SIG-M5 treated with dmso at 0.1 percent for 504 hours (cell line): ENCODE measurements around the gene PGGT1B.

ENCODE experiments used
- DNase-seq: peaks from one replicate; lab custom pipeline; 2025; ENCODE audit not compliant: unreplicated experiment; lab: John Stamatoyannopoulos, UW

The PGGT1B gene

DNA sequence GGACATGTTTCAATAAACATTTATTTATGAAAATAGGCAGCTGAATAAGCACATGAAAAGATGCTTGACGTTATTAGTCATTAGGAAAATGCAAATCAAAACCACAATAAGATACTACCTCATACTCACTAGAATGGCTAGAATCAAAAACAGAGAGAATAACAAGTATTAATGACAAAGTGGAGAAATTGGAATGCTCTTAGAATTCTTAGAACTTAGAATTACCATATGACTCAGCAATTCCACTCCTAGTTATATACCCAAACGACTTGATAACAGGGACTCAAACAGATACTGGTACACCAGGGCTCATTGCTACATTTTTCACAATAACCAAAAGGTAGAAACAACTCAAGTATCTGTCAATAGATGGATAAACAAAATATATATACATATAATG, 77.9 kb downstream of the PGGT1B start:
- no peak for DNase-seq

DNA sequence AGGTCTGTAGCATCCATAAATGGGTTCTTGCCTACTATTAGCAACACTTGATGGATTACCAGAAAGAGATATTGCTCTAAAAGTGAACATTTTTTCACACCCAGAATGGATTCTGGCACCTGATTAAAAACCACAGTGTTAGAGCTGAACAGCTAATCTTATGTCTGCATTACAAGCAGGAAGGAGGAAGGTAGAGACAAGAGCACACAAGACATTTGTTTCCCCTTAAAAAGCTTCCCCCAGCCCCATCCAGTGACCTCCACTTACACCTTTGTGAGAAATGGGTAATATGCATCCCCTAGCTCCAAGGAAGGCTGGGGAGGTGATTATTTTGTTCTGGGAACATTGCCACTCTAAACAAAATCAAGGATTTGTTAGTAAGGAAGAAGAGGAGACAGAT, 80.9 kb downstream of the PGGT1B start:
- DNase-seq, result no peak

DNA sequence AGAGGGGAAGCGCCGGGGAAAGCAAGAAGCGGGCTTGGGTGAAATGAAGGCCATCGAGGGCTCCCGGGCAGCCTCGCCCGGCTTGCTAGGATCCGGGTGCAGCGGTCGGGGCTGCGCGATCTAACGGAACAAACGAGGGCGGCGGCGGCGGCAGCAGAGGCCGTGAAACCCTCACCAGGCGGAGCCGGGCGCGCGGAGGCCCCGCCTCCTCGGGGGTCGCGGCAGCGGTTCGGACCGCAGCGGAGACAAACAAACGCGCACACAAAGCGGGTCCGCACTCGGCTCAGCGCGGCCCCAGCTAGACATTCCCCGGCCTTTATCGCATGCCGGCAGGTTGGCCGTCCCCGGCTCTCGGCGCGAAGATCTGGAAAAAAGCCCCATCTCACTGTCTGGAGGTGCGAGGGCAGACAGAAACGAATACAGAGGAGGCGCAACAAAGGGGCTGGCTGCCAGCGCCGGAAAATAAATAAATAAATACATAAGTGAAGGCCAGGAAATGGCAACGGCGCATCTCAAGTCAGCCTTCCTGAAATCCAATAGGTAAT, 82.4 kb downstream of the PGGT1B start:
- DNase-seq, result no peak

DNA sequence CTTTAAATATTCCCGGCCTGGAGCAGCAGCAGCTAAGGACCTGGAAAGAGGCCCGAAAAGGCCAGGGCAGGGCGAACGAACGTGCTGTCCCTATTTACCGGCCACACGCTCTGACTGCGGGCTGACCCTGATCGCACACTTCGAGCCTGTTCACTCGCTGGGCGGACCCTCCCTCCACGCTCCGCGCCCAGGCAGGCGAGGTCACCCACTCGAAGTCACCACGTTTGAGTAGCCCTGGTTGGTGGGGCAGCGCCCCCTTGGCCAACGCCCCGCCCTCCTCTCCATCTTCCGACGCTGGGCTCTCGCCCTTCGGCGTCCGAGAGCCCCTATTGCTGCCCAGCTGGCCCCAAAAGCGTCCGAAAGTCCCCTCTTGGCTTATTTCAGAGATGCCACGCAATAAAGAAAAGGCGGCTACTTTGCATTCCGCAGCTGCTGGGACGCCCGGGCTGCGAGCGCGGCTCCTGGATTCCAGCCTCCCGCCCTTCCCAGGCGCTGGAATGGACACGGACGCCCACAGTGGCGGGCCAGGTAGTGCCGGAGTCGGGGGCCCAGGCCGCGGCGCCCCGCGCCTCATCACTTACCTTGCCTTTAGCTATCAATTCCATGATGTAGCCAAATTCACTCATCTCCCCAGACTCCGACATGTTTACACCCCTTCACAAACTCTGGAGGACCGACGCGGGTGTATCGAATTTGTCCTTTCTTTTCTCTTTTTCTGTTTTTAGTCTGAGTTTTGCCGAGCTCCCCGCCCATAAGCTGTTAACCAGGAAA, 83.1 kb downstream of the PGGT1B start:
- no peak for DNase-seq

DNA sequence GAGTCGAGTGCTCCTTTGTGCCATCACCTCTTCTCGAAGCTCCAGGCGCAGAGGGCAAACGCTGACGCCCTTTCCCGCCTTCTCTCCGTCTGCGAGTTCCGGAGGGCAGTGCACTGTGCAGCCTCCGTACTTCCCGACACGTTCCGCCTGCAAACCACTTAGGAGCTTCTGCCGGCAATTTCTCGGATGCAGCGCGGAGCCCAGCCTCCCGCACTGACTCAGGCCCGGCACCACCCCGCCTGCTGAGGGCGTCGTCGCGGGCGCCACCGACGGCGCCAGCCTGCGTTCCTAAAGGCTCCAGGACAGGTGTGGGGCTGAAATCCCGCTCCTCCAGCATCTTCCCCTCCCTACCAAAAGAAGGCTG, 83.7 kb downstream of the PGGT1B start:
- DNase-seq, result no peak

DNA sequence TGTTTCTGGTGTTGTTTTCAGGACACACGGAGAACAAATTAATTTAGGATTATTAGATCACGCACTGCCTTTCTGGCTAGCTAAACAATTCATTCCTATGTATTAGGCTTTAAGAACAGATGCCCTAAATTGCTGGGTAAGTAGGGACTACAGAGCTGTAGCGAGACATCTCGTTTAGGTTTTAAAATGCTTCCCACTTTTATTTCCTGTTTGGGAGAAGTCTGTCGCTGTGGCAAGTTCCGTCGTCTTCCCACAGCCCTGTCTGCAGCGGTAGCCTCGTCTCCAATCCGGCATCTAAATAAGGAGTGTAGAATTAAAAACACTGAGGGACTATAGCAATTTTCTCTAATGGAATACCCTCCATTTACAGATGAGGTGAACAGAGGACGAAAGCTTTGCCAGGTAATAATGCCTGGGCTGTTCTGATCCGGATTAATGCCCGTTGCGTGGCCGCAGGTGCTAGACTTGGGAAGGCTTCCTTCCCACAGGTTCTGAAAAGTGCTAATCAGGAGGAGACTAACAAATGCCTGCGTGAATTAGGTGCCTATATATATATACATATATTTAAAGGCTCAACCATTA, 91.7 kb downstream of the PGGT1B start:
- peak; percentile 24 for DNase-seq

DNA sequence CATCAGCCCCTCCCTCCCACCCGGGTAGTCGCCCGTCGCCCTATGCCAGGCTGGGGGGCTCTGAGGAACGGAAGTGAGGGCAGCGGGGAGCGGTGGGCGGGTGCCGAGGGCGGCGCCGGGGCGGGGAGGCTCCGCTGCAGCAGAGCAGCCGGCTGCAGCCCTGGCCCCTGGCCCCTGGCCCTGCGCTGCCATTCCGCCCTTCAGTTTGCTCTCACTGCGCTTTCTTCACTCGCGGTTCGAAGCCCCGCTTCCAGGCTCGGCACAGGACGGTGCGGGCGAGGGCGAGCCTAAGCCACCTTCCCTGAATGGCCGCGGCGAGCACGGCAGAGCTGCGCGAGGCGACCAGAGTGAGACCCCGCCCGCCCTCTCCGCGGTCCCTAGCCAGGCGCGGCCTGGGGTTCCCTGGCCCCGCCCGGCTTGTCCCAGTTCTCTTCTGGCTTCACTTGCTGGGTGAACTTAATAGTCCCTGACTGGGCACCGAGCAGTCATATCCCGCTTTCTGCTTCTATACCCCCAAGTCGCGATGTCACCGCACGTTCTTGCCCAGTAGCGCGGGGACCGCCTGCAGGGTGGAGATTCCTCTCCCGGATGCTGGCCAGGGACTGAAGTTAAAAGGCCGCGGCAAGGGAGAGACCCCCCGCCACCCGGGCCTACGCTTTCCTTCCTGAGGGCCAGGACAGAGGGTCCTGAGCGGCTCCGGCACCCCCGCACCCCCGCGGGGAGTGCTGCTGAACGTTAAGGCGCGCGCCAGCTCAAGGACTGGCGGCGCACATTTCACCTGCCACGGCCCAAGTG, 92.3 kb downstream of the PGGT1B start:
- DNase-seq, result no peak

DNA sequence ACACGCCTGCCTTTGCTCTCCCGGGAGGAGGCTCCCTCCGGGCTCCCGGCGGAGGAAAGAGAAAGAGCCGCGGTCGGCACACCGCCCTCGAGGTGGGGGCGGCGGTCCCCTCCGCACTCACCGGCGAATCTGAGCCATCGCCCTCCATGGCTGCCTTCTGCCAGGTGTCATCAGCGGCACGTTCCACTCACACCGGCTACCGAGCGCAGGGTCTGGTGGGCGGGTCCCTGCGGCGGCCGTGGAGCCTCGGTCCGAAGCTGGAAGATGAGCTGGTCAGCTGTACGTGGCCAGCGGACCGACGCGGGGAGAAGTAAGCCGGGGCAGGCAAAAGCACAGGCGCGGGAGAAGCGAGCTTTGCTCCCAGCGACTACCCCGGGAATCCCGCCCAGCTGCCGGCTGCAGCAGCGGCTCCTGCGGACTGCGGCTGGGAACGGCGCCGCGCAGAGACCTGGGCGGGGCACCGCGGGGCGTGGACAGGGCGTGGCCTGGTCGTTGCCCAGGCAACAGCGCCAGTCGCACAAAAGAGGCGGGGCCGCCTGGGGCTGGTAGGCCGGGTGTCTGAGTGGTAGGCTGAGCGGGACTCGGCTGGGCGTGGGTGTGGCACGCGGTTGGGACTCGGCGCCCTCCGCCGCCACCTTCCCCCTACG, 93.1 kb downstream of the PGGT1B start, which contains the start of gene TRIM36:
Gene TRIM36 (minus strand): TSS at position 422 of the 647 bp plus-strand sequence. CDS start 274 bp downstream, at position 148.
- DNase-seq, result peak; percentile 96

DNA sequence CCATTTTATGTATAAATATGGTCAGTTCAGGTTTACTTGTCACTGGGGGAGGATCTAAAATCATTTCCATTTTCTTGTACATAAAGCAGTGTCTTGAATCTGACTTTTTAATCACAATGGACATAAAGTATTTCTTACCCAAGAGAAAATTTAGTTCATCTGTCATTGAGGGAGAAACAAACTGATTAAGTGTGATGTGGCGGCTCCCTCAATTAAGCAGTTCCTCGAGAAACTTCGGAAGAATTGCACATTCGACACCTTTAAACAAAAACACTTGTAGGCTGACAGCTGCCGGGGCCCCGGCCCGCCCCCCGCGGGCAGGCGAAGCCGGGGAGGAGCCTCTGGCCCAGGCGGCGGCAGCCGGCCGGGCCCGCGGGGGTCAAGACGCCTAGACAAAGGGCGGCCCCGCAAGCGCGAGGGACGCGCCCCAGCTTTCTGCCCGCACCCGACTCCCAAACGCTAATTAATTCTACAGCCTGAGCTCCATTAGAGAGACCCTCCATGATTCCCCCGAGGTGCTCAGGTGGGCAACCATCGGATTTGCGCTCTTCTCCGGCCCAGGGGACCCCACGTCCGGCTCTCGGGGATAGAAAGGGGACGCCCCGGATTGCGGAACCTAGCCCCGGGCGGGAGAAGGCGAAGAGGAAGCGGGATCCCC, 93.7 kb downstream of the PGGT1B start:
- peak; percentile 71 for DNase-seq

DNA sequence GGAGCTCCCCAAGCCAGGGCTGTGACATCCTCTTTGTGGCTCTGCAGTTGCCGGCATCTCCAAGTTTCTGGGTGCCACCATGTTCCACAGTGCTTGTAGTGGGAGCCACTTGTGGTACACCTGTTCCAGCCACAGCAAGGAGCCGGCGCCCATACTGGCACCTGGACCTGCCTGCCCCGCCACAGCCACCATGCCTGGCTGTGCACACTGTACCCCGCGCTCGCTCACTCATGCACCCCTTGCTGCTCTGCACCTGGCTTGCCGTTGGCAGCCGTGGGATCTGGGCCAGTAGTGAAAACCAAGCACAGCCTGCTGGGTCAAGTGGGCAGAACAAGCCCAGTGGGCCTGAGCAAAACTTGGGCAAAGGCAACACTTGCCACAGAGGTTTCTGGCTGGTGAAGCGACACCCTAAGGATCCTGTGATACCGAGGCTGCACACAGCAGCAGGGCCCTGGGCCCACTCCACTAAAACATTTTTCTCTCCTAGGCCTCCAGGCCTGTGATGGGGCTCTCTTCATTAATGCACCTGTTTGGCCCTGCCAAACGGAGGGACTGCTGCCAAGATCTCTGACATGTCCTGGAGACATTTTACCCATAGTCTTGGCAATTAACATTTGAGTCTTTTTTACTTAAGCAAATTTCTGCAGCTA, 95.8 kb downstream of the PGGT1B start:
- no peak for DNase-seq

DNA sequence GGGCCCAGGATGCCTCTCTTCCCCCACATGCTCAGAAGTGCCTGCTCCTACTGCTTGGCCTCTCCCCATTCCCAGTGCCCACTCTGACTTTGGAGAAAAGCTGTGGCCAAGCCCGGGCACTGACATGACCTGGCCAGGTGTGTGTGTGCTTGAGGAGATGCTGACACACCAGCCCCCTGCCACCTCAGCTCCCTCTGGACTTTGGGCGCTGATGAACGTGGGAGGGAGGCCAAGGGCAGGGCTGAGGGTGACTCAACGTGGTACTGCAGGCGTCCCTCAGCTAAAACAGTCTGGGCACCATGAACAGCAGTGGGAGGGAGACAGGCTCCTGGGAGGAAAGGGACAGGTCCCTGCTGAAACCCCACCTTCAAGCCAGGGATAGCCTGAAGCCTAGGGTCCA, 96.9 kb downstream of the PGGT1B start:
- DNase-seq, result no peak

DNA sequence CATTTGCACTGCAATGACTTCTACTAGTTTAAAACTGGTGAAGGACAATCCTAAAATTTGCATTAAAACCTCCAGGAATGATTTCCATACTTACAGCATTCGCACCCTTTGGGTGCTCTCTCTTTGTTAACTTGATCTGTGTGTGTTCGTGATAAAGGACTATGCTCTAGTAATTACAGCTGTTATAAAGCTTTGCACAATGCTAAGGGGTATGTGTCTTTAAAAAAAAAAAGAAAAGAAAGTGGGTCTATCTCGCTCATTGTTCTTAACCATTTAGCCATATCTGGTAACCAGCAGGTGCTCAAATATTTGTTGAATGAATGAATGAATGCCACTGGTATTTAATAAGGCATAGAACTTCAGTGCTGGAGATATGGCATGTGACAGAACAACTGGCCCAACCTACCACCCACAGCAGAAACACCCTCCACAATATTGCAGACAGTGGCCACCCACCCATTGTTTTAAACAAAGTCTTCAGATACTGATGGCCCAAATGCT, 101.7 kb downstream of the PGGT1B start:
- no peak for DNase-seq
